Stimulated activated CD4-positive, alpha-beta T cell treated with anti-CD3 and anti-CD28 coated beads, Interleukin-15, amount 100 ng/mL, for 1 hour (primary cell): ENCODE results near the gene ZBTB37.
"Not testable (repeated sequence)": the region's sequence is repeated elsewhere in the genome, so short reads cannot be mapped to it uniquely, and the experiment has no call there.

Experiments used
- DNase-seq, 2 donors: peaks; one replicate each; pipeline ENCODE4 v3.0.0-alpha.2; 2020; ENCODE audit warnings: low read depth in 1 of 2, low spot score in 1 of 2

The ZBTB37 gene

GRCh38 chr1:173865468-173866164 lies 2.6 kb upstream of the ZBTB37 start:
- DNase-seq, result no peak

GRCh38 chr1:173866413-173867115 lies 1.6 kb upstream of the ZBTB37 start:
- DNase-seq, result no peak

- peak in 1 of 2 donors; percentile 46 for DNase-seq
These were observed 933 bp upstream of the ZBTB37 start for GRCh38 chr1:173867141-173867752.

GRCh38 chr1:173867753-173868265 lies 371 bp upstream of the ZBTB37 start, which contains the start of gene GAS5:
Gene GAS5 (minus strand): TSS chr1:173867989.
- DNase-seq, result peak; percentile 96 to 97

GRCh38 chr1:173869021-173869359 lies 810 bp downstream of the ZBTB37 start:
- DNase-seq, result no peak

GRCh38 chr1:173870252-173871075 lies 2.3 kb downstream of the ZBTB37 start:
- DNase-seq, result no peak

- DNase-seq, result no peak
These were observed 2.9 kb downstream of the ZBTB37 start for GRCh38 chr1:173871091-173871490.

GRCh38 chr1:173871500-173871899 lies 3.3 kb downstream of the ZBTB37 start:
- DNase-seq, result no peak

- no peak for DNase-seq
These were observed 8.6 kb downstream of the ZBTB37 start for GRCh38 chr1:173876732-173877131.

GRCh38 chr1:173878251-173878650 lies 10.1 kb downstream of the ZBTB37 start:
- no peak for DNase-seq

GRCh38 chr1:173881117-173881516 lies 12.9 kb downstream of the ZBTB37 start:
- not testable (repeated sequence) for DNase-seq

GRCh38 chr1:173884701-173885100 lies 16.5 kb downstream of the ZBTB37 start:
- no peak for DNase-seq

GRCh38 chr1:173886746-173887611 lies 18.8 kb downstream of the ZBTB37 start:
- no peak for DNase-seq

- DNase-seq, result no peak
These were observed 19.4 kb downstream of the ZBTB37 start for GRCh38 chr1:173887627-173888026.

- DNase-seq, result no peak
These were observed 20.6 kb downstream of the ZBTB37 start for GRCh38 chr1:173888749-173889148.

GRCh38 chr1:173889885-173890284 lies 21.7 kb downstream of the ZBTB37 start:
- no peak for DNase-seq

- DNase-seq, result no peak
These were observed 25.4 kb downstream of the ZBTB37 start for GRCh38 chr1:173893611-173894010.

GRCh38 chr1:173894189-173894588 lies 26.0 kb downstream of the ZBTB37 start:
- DNase-seq, result no peak

- DNase-seq, result no peak
These were observed 32.2 kb downstream of the ZBTB37 start for GRCh38 chr1:173900427-173900826.

GRCh38 chr1:173900992-173901391 lies 32.8 kb downstream of the ZBTB37 start:
- DNase-seq, result no peak
